Measurements from ENCODE around the gene MED25.

- TF ChIP-seq, protein P1, sequence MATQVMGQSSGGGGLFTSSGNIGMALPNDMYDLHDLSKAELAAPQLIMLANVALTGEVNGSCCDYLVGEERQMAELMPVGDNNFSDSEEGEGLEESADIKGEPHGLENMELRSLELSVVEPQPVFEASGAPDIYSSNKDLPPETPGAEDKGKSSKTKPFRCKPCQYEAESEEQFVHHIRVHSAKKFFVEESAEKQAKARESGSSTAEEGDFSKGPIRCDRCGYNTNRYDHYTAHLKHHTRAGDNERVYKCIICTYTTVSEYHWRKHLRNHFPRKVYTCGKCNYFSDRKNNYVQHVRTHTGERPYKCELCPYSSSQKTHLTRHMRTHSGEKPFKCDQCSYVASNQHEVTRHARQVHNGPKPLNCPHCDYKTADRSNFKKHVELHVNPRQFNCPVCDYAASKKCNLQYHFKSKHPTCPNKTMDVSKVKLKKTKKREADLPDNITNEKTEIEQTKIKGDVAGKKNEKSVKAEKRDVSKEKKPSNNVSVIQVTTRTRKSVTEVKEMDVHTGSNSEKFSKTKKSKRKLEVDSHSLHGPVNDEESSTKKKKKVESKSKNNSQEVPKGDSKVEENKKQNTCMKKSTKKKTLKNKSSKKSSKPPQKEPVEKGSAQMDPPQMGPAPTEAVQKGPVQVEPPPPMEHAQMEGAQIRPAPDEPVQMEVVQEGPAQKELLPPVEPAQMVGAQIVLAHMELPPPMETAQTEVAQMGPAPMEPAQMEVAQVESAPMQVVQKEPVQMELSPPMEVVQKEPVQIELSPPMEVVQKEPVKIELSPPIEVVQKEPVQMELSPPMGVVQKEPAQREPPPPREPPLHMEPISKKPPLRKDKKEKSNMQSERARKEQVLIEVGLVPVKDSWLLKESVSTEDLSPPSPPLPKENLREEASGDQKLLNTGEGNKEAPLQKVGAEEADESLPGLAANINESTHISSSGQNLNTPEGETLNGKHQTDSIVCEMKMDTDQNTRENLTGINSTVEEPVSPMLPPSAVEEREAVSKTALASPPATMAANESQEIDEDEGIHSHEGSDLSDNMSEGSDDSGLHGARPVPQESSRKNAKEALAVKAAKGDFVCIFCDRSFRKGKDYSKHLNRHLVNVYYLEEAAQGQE (IDR thresholded peaks at IDR 0.05; ENCODE audit: low read depth) = no peak
- TF ChIP-seq CEBPB (IDR thresholded peaks at IDR 0.05) = no peak
- TF ChIP-seq TEAD4 (IDR thresholded peaks at IDR 0.05) = no peak
Observed at GRCh38 chr19:49805822-49806619, 12.1 kb upstream of the MED25 start.

Measured in Ishikawa (cell line).